HG03097 (cell line): ENCODE measurements around the gene C3orf18.

Experiments used
- ATAC-seq: cut with Tn5 transposase; IDR thresholded peaks from one replicate; pipeline ENCODE4 v1.9.1; 2021; ENCODE audit not compliant: unreplicated experiment, low FRiP score

Gene C3orf18

GRCh38 chr3:50567386-50568167 lies at the start of gene C3orf18:
Gene C3orf18 (minus strand): TSS chr3:50567747. CDS start chr3:50565699, 2,048 bp downstream.
- ATAC-seq: peak; percentile 78

GRCh38 chr3:50616770-50617095 lies 49.2 kb upstream of the C3orf18 start:
- ATAC-seq: peak; percentile 57

- ATAC-seq: peak; percentile 28
These were observed 48.6 kb upstream of the C3orf18 start for GRCh38 chr3:50616003-50616769.

- no peak for ATAC-seq
These were observed 47.6 kb upstream of the C3orf18 start for GRCh38 chr3:50615190-50615589.

GRCh38 chr3:50612970-50613846 lies 45.7 kb upstream of the C3orf18 start:
- ATAC-seq: no peak

- ATAC-seq: no peak
These were observed 44.8 kb upstream of the C3orf18 start for GRCh38 chr3:50612234-50612882.

GRCh38 chr3:50611464-50612233 lies 44.1 kb upstream of the C3orf18 start, which contains the start of gene CISH:
Gene CISH (minus strand): TSS chr3:50611774. CDS start chr3:50611650, 124 bp downstream.
- ATAC-seq: peak; percentile 49

- ATAC-seq: no peak
These were observed 43.5 kb upstream of the C3orf18 start for GRCh38 chr3:50610992-50611463.

GRCh38 chr3:50610181-50610971 lies 42.8 kb upstream of the C3orf18 start:
- ATAC-seq: no peak

GRCh38 chr3:50609763-50610085 lies 42.2 kb upstream of the C3orf18 start:
- no peak for ATAC-seq

- ATAC-seq: no peak
These were observed 41.7 kb upstream of the C3orf18 start for GRCh38 chr3:50609071-50609762.

GRCh38 chr3:50608278-50608677 lies 40.7 kb upstream of the C3orf18 start:
- no peak for ATAC-seq

- no peak for ATAC-seq
These were observed 39.9 kb upstream of the C3orf18 start for GRCh38 chr3:50607271-50608091.

- no peak for ATAC-seq
These were observed 39.0 kb upstream of the C3orf18 start for GRCh38 chr3:50606596-50606995.

- ATAC-seq: no peak
These were observed 38.4 kb upstream of the C3orf18 start for GRCh38 chr3:50605901-50606326.

GRCh38 chr3:50604628-50605588 lies 37.4 kb upstream of the C3orf18 start:
- no peak for ATAC-seq
